Mesendoderm (in vitro differentiated cells): Measurements from ENCODE around the gene ACOXL.

ENCODE experiments used
- DNase-seq: peaks from one replicate; pipeline ENCODE4 v3.0.0; 2013
- H2AK5ac ChIP-seq: 2 replicates; pipeline ENCODE4 v1.6.1; 2013; ENCODE audit warnings: low read length, inconsistent platforms
- H2BK120ac ChIP-seq: 2 replicates; pipeline ENCODE4 v1.6.1; 2013; ENCODE audit warnings: low read depth, mild to moderate bottlenecking, low read length, moderate library complexity, mixed read lengths
- H2BK15ac ChIP-seq: replicated peaks from 2 replicates; pipeline ENCODE4 v1.6.1; 2013; ENCODE audit warnings: low read depth, mild to moderate bottlenecking, moderate library complexity
- H2BK5ac ChIP-seq: 2 replicates; pipeline ENCODE4 v1.6.1; 2013; ENCODE audit warnings: low read length, inconsistent platforms
- H3K18ac ChIP-seq: 2 replicates; pipeline ENCODE4 v1.6.1; 2013; ENCODE audit warnings: mild to moderate bottlenecking, low read length, mixed read lengths
- H3K23ac ChIP-seq: one replicate; pipeline ENCODE4 v1.6.1; 2013; ENCODE audit warnings: low read length
- H3K27ac ChIP-seq: 2 replicates; pipeline ENCODE4 v1.5.1; 2013; ENCODE audit warnings: low read depth, mild to moderate bottlenecking, inconsistent platforms, low read length, moderate library complexity
- H3K27me3 ChIP-seq: 2 replicates; pipeline ENCODE4 v1.6.1; 2013; ENCODE audit warnings: low read length, control low read depth, mild to moderate bottlenecking, inconsistent platforms; ENCODE audit not compliant: insufficient read depth, poor library complexity
- H3K36me3 ChIP-seq: 2 replicates; pipeline ENCODE4 v1.6.1; 2013; ENCODE audit warnings: low read length, inconsistent platforms; ENCODE audit not compliant: control insufficient read depth, insufficient read depth
- H3K4ac ChIP-seq: one replicate; pipeline ENCODE4 v1.6.1; 2013; ENCODE audit warnings: low read depth, mild to moderate bottlenecking, low read length, moderate library complexity
- H3K4me1 ChIP-seq: 2 replicates; pipeline ENCODE4 v1.6.1; 2013; ENCODE audit warnings: low read depth, low read length, inconsistent platforms; ENCODE audit not compliant: control insufficient read depth
- H3K4me2 ChIP-seq: 2 replicates; pipeline ENCODE4 v1.6.1; 2013; ENCODE audit warnings: low read length
- H3K4me3 ChIP-seq: 2 replicates; pipeline ENCODE4 v1.5.1; 2013; ENCODE audit warnings: mild to moderate bottlenecking, low read length
- H3K56ac ChIP-seq: one replicate; pipeline ENCODE4 v1.6.1; 2013; ENCODE audit warnings: low read length
- H3K79me1 ChIP-seq: 2 replicates; pipeline ENCODE4 v1.6.1; 2013; ENCODE audit warnings: low read length, inconsistent platforms
- H3K79me2 ChIP-seq: 2 replicates; pipeline ENCODE4 v1.6.1; 2013; ENCODE audit warnings: mild to moderate bottlenecking, low read length; ENCODE audit not compliant: control insufficient read depth, insufficient read depth
- H3K9ac ChIP-seq: 2 replicates; pipeline ENCODE4 v1.6.1; 2013; ENCODE audit warnings: low read length, inconsistent platforms
- H4K5ac ChIP-seq: one replicate; pipeline ENCODE4 v1.6.1; 2013; ENCODE audit warnings: low read length
- H4K8ac ChIP-seq: one replicate; pipeline ENCODE4 v1.6.1; 2013; ENCODE audit warnings: low read depth, mild to moderate bottlenecking, control low read depth, low read length, moderate library complexity
- WGBS: extraction: QIAGEN DNeasy Blood & Tissue Kit; methylation state at CpG from one replicate; pipeline ENCODE4 v1.1.7; 2013; ENCODE audit warnings: low lambda C conversion rate, missing lambda C conversion rate; ENCODE audit not compliant: insufficient coverage; ENCODE audit errors: extremely low coverage; 5-methylcytosine and 5-hydroxymethylcytosine counted together

The ACOXL gene

DNA sequence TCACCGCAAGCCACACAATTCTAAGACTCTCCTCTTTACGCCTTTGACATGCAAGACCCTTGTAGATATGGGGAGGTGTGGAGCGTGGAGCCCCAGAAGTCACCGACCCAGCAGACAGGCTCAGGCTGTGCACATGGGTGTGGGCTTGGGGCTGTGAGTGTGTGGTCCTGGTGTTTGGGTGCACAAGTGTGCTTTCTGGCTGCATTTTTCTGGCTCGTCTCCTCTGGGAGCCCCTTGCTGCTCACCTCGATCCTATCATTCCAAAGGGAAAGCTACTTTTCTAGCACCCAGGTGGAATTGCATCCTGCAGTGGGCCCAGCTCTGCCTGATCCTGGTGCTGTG lies 143.0 kb downstream of the ACOXL start:
- no peak overlapping the region for H2AK5ac ChIP-seq
- no peak overlapping the region for H4K5ac ChIP-seq
- H3K9ac ChIP-seq = no peak overlapping the region
- no peaks in the 10 kb centered on the region for H3K79me1 ChIP-seq
- no CpG with 5 or more reads among the region's 6 CpGs for WGBS
- H4K8ac ChIP-seq = no peak overlapping the region
- no peak overlapping the region for H3K4ac ChIP-seq
- H3K4me3 ChIP-seq = no peak overlapping the region
- H2BK120ac ChIP-seq = no peak overlapping the region
- no peak overlapping the region for H2BK15ac ChIP-seq
- no peak overlapping the region for H2BK5ac ChIP-seq
- H3K56ac ChIP-seq = no peak overlapping the region
- no peaks in the 10 kb centered on the region for H3K79me2 ChIP-seq
- H3K36me3 ChIP-seq = no peaks in the 10 kb centered on the region
- peaks cover 3% of the 10 kb centered on the region for H3K4me1 ChIP-seq
- H3K23ac ChIP-seq = no peak overlapping the region
- H3K27ac ChIP-seq = no peak overlapping the region
- no peaks in the 10 kb centered on the region for H3K27me3 ChIP-seq
- no peak overlapping the region for H3K4me2 ChIP-seq
- H3K18ac ChIP-seq = no peak overlapping the region
- DNase-seq = no peak

DNA sequence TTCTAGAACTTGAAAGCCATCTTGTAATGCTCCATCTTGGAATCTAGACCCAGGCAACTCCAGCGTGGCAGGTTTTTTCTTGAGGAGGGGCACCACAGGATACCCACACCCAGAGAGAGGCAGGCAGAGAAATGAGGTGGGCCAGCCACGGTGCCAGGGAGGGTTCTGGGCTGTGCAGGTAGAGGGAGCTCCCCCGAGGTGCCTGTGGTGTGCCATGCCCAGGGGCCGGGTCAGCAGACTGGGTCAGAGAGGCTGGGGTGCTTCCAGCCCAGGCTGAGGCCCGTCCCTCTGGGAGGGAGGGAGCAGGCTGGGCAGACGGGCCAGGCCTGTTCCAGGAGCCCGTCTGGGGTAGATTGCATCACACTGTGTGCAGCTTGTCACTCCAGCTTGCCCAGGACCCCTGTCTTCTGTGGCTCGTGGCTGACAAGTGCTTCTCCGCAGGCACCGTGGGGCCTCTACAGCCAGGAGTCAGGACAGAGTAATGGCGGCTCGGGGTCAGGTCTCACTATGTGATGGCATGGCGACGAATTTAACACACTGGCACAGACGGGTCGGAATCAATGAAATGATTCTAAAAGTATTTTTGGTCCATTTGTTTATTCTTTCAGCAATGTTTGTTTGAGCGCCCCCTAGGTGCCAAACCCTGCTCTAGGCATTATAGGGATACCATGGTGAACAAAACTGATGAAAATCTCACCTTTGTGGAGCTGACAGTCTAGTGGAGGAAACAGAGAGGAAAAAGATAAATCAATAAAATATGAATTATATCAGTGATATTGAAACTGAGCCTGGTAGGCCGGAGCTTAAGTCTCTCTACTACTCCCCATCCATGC lies 144.0 kb downstream of the ACOXL start:
- Histone ChIP-seq H2BK5ac (no peak overlapping the region), H4K8ac (no peak overlapping the region), H3K18ac (no peak overlapping the region), H3K23ac (no peak overlapping the region), H3K9ac (no peak overlapping the region), H3K79me2 (no peaks in the 10 kb centered on the region), H3K4ac (no peak overlapping the region), H3K56ac (no peak overlapping the region), H3K4me3 (no peak overlapping the region), H2AK5ac (no peak overlapping the region), H2BK15ac (no peak overlapping the region), H3K4me2 (no peak overlapping the region), H3K4me1 (peaks cover 3% of the 10 kb centered on the region), H4K5ac (no peak overlapping the region), H2BK120ac (no peak overlapping the region), H3K27ac (no peak overlapping the region), H3K27me3 (no peaks in the 10 kb centered on the region), H3K79me1 (no peaks in the 10 kb centered on the region), H3K36me3 (no peaks in the 10 kb centered on the region)
- no CpG with 5 or more reads among the region's 18 CpGs for WGBS
- DNase-seq = peak; percentile 28

DNA sequence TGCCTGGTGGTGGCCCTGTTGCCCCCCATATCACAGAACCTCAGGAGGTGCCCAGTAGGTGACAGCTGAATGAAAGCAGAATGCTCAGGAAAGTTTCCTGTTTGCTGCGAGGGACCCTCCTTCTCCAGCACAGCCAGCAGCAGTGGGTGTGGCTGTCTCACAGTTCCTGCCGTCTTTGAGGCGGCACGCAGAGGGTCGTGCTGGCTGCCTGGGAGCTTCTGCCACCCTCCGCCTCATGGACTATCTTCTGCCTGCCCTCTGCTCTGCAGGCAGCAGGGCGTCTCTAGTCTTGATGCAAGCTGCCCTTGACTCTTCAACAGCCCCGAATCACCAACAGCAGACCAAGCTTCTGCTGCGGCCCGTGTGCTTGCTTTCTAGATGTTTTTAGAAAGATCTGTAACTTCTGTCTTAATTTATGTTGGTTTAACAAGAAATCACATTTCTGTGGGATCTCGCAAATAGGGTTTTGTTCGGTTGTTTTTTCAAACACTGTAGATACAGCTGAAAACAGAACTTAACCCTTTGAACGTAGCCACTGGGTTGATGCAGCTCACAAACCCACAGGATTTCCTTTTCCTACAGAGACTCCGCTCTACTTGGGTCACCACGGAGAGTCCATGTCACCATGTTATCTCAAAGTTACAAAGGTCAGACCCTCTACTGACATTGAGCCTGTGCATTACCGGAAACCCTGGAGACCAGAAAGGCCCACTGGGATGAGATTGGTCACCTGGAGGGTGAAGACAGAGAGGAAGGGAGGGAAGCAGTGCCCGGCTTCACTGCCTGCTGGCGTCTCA lies 144.9 kb downstream of the ACOXL start:
- no peak overlapping the region for H2BK5ac ChIP-seq
- no CpG with 5 or more reads among the region's 18 CpGs for WGBS
- H3K27ac ChIP-seq = no peak overlapping the region
- no peaks in the 10 kb centered on the region for H3K79me2 ChIP-seq
- no peaks in the 10 kb centered on the region for H3K27me3 ChIP-seq
- H3K4me1 ChIP-seq = peaks cover 3% of the 10 kb centered on the region
- no peak for DNase-seq
- no peak overlapping the region for H2BK15ac ChIP-seq
- H3K56ac ChIP-seq = no peak overlapping the region
- H2AK5ac ChIP-seq = no peak overlapping the region
- H3K79me1 ChIP-seq = no peaks in the 10 kb centered on the region
- H3K4me3 ChIP-seq = no peak overlapping the region
- no peak overlapping the region for H2BK120ac ChIP-seq
- H3K18ac ChIP-seq = no peak overlapping the region
- no peak overlapping the region for H4K5ac ChIP-seq
- H3K4me2 ChIP-seq = no peak overlapping the region
- H3K23ac ChIP-seq = no peak overlapping the region
- H4K8ac ChIP-seq = no peak overlapping the region
- no peaks in the 10 kb centered on the region for H3K36me3 ChIP-seq
- H3K4ac ChIP-seq = no peak overlapping the region
- H3K9ac ChIP-seq = no peak overlapping the region

DNA sequence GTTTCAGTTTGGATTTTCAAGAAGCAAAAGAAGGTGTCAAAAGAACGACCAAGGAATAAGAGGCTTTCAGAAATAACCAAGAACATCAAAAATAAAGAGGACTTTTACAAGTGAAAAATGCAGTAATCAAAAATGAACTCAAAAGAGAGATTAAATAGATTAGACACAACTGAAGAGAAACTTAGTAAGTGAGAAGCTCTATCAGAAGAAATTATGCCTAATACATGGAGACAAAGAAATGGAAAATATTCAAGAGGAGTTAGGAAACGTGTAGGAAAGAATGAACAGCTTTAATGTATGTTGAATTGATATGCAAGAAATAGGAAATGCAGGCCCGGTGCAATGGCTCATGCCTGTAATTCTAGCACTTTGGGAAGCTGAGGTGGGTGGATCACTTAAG lies 145.8 kb downstream of the ACOXL start:
- Histone ChIP-seq H4K5ac (no peak overlapping the region), H3K4me3 (no peak overlapping the region), H3K27me3 (no peaks in the 10 kb centered on the region), H3K4ac (no peak overlapping the region), H3K18ac (no peak overlapping the region), H3K4me2 (no peak overlapping the region), H3K79me1 (no peaks in the 10 kb centered on the region), H4K8ac (no peak overlapping the region), H3K56ac (no peak overlapping the region), H2BK15ac (no peak overlapping the region), H3K27ac (no peak overlapping the region), H2AK5ac (no peak overlapping the region), H3K36me3 (no peaks in the 10 kb centered on the region), H3K4me1 (peaks cover 3% of the 10 kb centered on the region), H3K23ac (no peak overlapping the region), H3K9ac (no peak overlapping the region), H2BK120ac (no peak overlapping the region), H3K79me2 (no peaks in the 10 kb centered on the region), H2BK5ac (no peak overlapping the region)
- no peak for DNase-seq
- WGBS = no CpG with 5 or more reads among the region's 3 CpGs

DNA sequence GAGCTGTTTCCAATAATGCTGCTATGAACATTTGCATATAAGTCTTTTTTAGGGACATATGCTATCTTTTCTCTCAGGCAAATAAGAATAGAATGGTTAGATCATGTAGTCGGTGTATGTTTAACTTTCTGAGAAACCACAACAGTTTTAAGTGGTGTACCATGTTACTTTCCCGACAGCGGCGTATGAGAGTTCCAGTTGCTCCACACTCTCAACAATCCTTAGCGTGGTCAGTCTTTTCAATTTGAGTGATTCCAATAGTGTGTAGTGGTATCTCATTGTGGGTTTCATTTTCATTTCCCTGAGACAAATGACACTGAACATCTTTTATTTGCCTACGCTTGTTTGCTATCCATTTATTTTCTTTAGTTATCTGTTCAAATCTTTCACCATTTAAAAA lies 149.5 kb downstream of the ACOXL start:
- WGBS = no CpG with 5 or more reads among the region's 6 CpGs
- H2BK15ac ChIP-seq = no peak overlapping the region
- no peaks in the 10 kb centered on the region for H3K4me1 ChIP-seq
- no peak overlapping the region for H3K9ac ChIP-seq
- no peak overlapping the region for H3K4me3 ChIP-seq
- no peak overlapping the region for H2BK5ac ChIP-seq
- no peak overlapping the region for H3K27ac ChIP-seq
- no peak overlapping the region for H4K8ac ChIP-seq
- H3K36me3 ChIP-seq = no peaks in the 10 kb centered on the region
- no peaks in the 10 kb centered on the region for H3K79me2 ChIP-seq
- H2BK120ac ChIP-seq = no peak overlapping the region
- no peak overlapping the region for H3K56ac ChIP-seq
- no peak overlapping the region for H3K4me2 ChIP-seq
- no peaks in the 10 kb centered on the region for H3K27me3 ChIP-seq
- no peak for DNase-seq
- H3K4ac ChIP-seq = no peak overlapping the region
- no peak overlapping the region for H3K18ac ChIP-seq
- no peak overlapping the region for H4K5ac ChIP-seq
- H3K23ac ChIP-seq = no peak overlapping the region
- no peak overlapping the region for H2AK5ac ChIP-seq
- H3K79me1 ChIP-seq = no peaks in the 10 kb centered on the region
